Activated CD8-positive, alpha-beta memory T cell treated with anti-CD3 and anti-CD28 coated beads for 48 hours (primary cell): ENCODE results near the gene NAA50.

Experiments used
- DNase-seq, 3 experiments: peaks; one replicate each; pipeline ENCODE4 v3.0.0-alpha.2; 2020; ENCODE audit warnings: low read depth in 2 of 3, low spot score in 2 of 3

Gene NAA50

DNA sequence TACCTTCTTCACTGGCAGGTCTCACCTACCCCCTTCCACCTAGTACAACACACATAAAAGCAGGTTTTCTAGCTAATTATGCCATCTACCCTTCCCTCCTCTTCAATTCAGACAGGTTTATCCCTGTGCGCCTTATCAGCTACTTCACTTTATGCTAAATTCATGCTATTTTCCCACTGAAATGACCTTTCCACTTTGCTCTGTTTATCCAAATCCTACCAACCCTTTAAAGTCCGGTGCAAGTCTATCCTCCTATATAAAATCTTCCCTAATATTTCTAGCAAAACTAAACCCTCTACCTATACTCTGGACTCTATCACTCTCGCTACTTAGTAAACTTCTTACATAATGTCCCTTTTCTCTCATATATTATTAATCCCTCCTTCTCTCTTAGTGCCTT lies 55.6 kb downstream of the NAA50 start:
- no peak for DNase-seq

DNA sequence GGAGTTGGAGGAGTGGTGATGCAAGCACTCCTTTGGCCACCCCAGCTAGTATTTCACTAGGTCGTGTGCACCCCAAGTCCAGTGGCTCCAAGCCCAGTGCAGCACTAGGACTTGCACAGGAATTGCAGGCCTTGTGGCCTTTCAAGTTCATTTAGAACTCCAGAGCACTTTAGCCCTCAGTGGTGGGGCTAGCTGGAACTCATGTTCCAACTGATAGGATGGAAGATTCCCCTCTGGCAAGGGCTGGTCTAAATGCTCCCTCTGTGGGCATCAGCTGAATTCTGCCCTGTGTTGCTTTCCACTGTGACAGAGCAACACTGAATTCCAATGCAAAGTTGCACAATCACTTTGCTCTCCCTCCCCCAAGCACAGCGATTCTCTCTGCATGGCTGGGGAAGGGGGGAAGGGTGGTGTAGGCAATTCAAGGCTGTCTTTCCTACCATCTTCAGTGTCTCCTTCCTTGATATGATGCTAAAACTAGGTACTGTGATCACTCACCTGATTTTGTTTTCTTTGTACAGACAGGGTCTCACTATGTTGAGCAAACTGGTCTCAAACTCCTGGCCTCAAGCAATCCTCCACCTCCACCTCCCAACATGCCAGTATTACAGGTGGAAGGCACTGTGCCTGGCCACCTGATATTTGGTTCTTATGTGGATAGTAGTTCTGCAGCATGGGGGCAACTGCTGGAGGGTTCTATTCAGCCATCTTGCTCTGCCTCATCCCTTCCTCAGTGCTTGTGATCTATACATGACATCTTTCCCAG lies 59.9 kb downstream of the NAA50 start:
- DNase-seq: no peak

DNA sequence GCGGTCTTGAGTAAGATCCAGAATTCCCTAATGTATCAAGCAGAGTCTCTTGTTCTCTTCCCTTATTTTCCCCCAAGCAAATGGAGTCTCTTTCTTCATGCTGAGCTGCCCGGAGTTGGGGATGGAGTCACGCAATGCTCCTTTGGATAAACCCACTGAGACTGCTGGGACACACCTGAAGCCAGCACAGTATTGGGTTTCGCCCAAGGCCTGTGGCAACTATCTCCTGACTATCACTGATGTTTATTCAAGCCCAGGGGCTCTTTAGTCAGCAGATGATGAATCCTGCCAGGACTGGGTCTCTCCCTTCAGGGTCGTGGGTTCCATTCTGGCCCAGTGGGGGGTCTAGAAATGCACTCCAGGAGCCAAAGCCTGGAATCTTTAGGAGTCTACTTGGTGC lies 60.9 kb downstream of the NAA50 start:
- no peak for DNase-seq

DNA sequence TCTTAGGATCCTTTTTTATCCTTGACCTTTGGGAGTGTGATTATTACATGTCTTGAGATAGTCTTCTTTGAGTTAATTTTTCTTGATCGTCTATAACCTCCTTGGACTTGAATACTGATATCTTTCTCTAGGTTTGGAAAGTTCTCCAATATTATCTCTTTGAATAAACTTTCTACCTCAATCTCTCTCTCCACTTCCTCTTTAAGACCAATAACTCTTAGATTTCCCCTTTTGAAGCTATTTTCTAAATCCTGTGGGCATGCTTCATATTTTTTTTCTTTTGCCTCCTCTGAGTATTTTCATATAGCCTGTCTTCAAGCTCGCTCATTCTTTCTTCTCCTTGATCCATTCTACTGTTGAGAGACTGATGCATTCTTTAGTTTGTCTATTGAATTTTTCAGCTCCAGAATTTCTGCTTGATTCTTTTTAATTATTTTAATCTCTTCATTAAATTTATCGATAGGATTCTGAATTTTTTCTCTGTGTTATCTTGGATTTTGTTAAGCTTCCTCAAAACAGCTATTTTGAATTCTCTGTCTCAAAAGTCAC lies 61.7 kb downstream of the NAA50 start:
- DNase-seq: no peak

DNA sequence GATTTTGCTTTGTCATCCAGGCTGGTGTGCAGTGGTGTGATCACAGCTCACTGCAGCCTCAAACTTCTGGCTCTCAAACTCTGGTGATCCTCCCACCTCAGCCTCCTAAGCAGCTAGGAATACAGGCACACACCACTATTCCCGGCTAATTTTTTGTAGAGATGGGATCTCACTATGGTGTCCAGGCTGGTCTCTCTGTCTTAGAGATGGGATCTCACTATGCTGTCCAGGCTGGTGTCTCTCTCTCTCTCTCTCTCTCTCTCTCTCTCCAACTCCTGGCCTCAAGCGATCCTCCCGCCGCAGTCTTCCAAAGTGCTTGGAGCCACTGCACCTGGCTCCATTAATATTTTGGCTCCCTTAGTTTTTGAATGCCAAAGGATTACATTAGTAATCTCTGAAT lies 67.3 kb downstream of the NAA50 start:
- no peak for DNase-seq

DNA sequence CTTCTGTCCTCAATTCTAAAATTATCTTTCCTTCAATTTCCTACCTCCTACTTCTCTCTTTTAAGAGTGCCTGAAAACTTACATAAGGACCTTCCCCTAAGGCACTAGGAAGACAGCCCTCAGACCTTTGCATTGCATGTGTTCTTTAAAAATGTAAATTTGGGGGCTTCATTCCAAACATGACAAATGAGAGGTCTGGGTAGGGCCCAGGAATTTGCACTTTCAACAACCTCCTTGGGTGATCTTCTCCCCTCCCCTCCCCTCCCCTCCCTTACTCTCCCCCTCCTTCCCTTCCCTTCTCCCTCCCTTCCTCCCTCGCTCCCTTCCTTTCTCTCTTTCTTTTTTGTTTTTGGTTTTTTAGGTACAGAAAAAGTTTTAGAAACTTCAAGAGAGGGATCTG lies 68.3 kb downstream of the NAA50 start:
- no peak for DNase-seq

DNA sequence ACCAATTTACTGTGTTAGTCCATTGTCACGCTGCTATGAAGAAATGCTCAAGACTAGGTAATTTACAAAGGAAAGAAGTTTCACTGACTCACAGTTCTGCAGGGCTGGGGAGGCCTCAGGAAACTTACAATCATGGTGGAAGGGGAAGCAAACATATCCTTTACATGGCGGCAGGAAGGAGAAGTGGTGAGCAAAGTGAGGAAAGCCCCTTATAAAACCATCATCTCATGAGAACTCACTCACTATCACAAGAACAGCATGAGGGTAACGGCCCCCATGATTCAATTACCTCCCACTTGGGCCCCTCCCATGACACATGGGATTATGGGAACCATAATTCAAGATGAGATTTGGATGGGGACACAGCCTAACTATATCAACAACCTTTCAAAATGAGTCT lies 69.8 kb downstream of the NAA50 start:
- DNase-seq: no peak

DNA sequence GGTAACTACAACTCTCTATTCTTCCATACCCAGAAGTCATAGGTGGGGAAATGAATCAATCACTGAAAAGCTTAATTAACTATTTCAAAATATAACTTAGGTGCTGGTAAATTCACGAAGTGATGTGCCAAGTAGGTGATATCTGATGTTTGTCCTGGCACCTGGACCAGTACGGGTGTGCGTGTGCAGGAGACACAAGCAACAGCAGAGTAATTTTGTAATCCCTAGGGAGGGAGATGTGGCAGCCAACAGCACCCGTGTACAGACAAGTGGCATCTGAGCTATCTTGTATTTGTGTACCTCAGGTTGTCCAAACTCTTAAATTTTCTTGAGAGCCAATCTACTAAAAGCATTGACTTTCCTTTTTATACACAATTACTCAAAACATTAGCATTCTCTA lies 72.5 kb downstream of the NAA50 start:
- DNase-seq: no peak

DNA sequence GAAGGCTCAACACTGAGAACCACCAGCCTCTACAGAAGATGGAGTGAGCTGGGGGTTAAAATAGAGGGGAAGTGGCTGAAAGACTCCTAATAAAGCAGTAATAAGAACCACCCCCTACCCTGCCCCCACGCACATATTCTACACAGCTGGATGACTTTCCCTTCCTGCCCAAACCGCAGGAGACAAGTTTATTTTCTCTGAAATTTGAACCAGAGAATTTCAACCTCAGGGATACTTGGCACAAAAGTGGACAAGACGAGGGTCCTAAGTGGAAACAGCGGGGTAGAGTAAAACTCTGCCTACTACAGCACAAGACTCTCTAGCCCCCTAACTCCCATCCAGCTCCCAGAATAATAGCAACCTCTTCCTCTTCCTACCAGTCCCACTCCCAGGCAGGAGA lies 78.0 kb downstream of the NAA50 start:
- DNase-seq: no peak
